ENCODE measurements around the gene UBE2K.

Gene UBE2K

GRCh38 chr4:39660045-39660444 is 37.9 kb upstream of the UBE2K start:
- no peaks in the 10 kb centered on the region for H3K27me3 ChIP-seq (ENCODE audit: insufficient read depth, low read depth)
- no peak overlapping the region for H2AFZ ChIP-seq (ENCODE audit: low read depth)
- no peaks in the 10 kb centered on the region for H4K20me1 ChIP-seq (ENCODE audit: insufficient read depth)
- no peak overlapping the region for H3K9ac ChIP-seq
- H3K4me1 ChIP-seq (ENCODE audit: low read depth, poor library complexity, severe bottlenecking): no peaks in the 10 kb centered on the region
- H3K4me2 ChIP-seq: no peak overlapping the region
- H3K4me3 ChIP-seq (IDR thresholded peaks at IDR 0.05; ENCODE audit: insufficient read depth, low read depth, low read length): no peak overlapping the region
- H3K36me3 ChIP-seq (ENCODE audit: insufficient read depth): no peaks in the 10 kb centered on the region
- H3K27ac ChIP-seq: no peak overlapping the region
- no peak for TF ChIP-seq CTCF (conservative IDR thresholded peaks at IDR 0.05; ENCODE audit: low read depth, low read length)
- H3K79me2 ChIP-seq (ENCODE audit: insufficient read depth, low read depth): no peaks in the 10 kb centered on the region

- Histone ChIP-seq H3K4me1 (ENCODE audit: low read depth, poor library complexity, severe bottlenecking) (no peaks in the 10 kb centered on the region), H3K27me3 (ENCODE audit: insufficient read depth, low read depth) (no peaks in the 10 kb centered on the region), H3K79me2 (ENCODE audit: insufficient read depth, low read depth) (no peaks in the 10 kb centered on the region)
Observed at GRCh38 chr4:39660757-39661156, 37.2 kb upstream of the UBE2K start.

GRCh38 chr4:39662683-39663082 is 35.3 kb upstream of the UBE2K start:
- H4K20me1 ChIP-seq (ENCODE audit: insufficient read depth): no peaks in the 10 kb centered on the region
- no peaks in the 10 kb centered on the region for H3K79me2 ChIP-seq (ENCODE audit: insufficient read depth, low read depth)
- no peak overlapping the region for H3K9ac ChIP-seq
- no peak overlapping the region for H2AFZ ChIP-seq (ENCODE audit: low read depth)
- H3K4me2 ChIP-seq: no peak overlapping the region
- no peak overlapping the region for H3K27ac ChIP-seq
- H3K4me1 ChIP-seq (ENCODE audit: low read depth, poor library complexity, severe bottlenecking): no peaks in the 10 kb centered on the region
- no peak for TF ChIP-seq CTCF (conservative IDR thresholded peaks at IDR 0.05; ENCODE audit: low read depth, low read length)
- H3K36me3 ChIP-seq (ENCODE audit: insufficient read depth): no peaks in the 10 kb centered on the region
- H3K4me3 ChIP-seq (IDR thresholded peaks at IDR 0.05; ENCODE audit: insufficient read depth, low read depth, low read length): no peak overlapping the region
- H3K27me3 ChIP-seq (ENCODE audit: insufficient read depth, low read depth): no peaks in the 10 kb centered on the region

More at GRCh38 chr4:39660757-39661156, 37.2 kb upstream of the UBE2K start:
- no peak overlapping the region for H3K4me2 ChIP-seq
- H2AFZ ChIP-seq (ENCODE audit: low read depth): no peak overlapping the region
- no peak overlapping the region for H3K27ac ChIP-seq
- TF ChIP-seq CTCF (conservative IDR thresholded peaks at IDR 0.05; ENCODE audit: low read depth, low read length): no peak
- H3K9ac ChIP-seq: no peak overlapping the region
- no peaks in the 10 kb centered on the region for H4K20me1 ChIP-seq (ENCODE audit: insufficient read depth)
- H3K36me3 ChIP-seq (ENCODE audit: insufficient read depth): no peaks in the 10 kb centered on the region
- H3K4me3 ChIP-seq (IDR thresholded peaks at IDR 0.05; ENCODE audit: insufficient read depth, low read depth, low read length): no peak overlapping the region

GRCh38 chr4:39664828-39665731 is 32.9 kb upstream of the UBE2K start:
- no peaks in the 10 kb centered on the region for H4K20me1 ChIP-seq (ENCODE audit: insufficient read depth)
- H3K79me2 ChIP-seq (ENCODE audit: insufficient read depth, low read depth): no peaks in the 10 kb centered on the region
- H3K4me3 ChIP-seq (IDR thresholded peaks at IDR 0.05; ENCODE audit: insufficient read depth, low read depth, low read length): no peak overlapping the region
- TF ChIP-seq CTCF (conservative IDR thresholded peaks at IDR 0.05; ENCODE audit: low read depth, low read length): no peak
- no peaks in the 10 kb centered on the region for H3K36me3 ChIP-seq (ENCODE audit: insufficient read depth)
- no peak overlapping the region for H3K4me2 ChIP-seq
- no peaks in the 10 kb centered on the region for H3K27me3 ChIP-seq (ENCODE audit: insufficient read depth, low read depth)
- H3K4me1 ChIP-seq (ENCODE audit: low read depth, poor library complexity, severe bottlenecking): no peaks in the 10 kb centered on the region
- no peak overlapping the region for H2AFZ ChIP-seq (ENCODE audit: low read depth)
- H3K9ac ChIP-seq: no peak overlapping the region
- no peak overlapping the region for H3K27ac ChIP-seq

Data from KMS-11 (cell line).